Jurkat, Clone E6-1 (cell line): Measurements from ENCODE around the gene FADS6.
"Not testable (repeated sequence)": the region's sequence is repeated elsewhere in the genome, so short reads cannot be mapped to it uniquely, and the experiment has no call there.

Source experiments
- DNase-seq: peaks from one replicate; pipeline ENCODE4 v3.0.0-alpha.2; 2011; ENCODE audit warnings: low read depth, low spot score
- H3K4me3 ChIP-seq: 2 replicates; pipeline ENCODE4 v1.5.1; 2011; ENCODE audit warnings: mild to moderate bottlenecking, low read length, control low read depth, moderate library complexity

Gene FADS6

GRCh38 chr17:74921769-74922168 lies 28.3 kb upstream of the FADS6 start:
- H3K4me3 ChIP-seq = no peak overlapping the region
- no peak for DNase-seq

- no peak overlapping the region for H3K4me3 ChIP-seq
- DNase-seq = no peak
Observed at GRCh38 chr17:74921026-74921681, 27.7 kb upstream of the FADS6 start.

- DNase-seq = no peak
Observed at GRCh38 chr17:74920642-74921025, 27.2 kb upstream of the FADS6 start.

GRCh38 chr17:74920306-74920620 lies 26.8 kb upstream of the FADS6 start:
- H3K4me3 ChIP-seq = no peak overlapping the region
- no peak for DNase-seq

More at GRCh38 chr17:74920642-74921025, 27.2 kb upstream of the FADS6 start:
- no peak overlapping the region for H3K4me3 ChIP-seq

- no peak overlapping the region for H3K4me3 ChIP-seq
- no peak for DNase-seq
Observed at GRCh38 chr17:74919440-74920305, 26.2 kb upstream of the FADS6 start.

- no peak for DNase-seq
- no peak overlapping the region for H3K4me3 ChIP-seq
Observed at GRCh38 chr17:74918906-74919305, 25.5 kb upstream of the FADS6 start.

GRCh38 chr17:74917430-74917829 lies 24.0 kb upstream of the FADS6 start:
- no peak overlapping the region for H3K4me3 ChIP-seq
- no peak for DNase-seq

- no peak overlapping the region for H3K4me3 ChIP-seq
- no peak for DNase-seq
Observed at GRCh38 chr17:74916851-74917199, 23.4 kb upstream of the FADS6 start.

- DNase-seq = no peak
- no peak overlapping the region for H3K4me3 ChIP-seq
Observed at GRCh38 chr17:74916136-74916850, 22.9 kb upstream of the FADS6 start.

GRCh38 chr17:74911423-74911822 lies 18.0 kb upstream of the FADS6 start:
- H3K4me3 ChIP-seq, DNase-seq: not testable (repeated sequence)

GRCh38 chr17:74909097-74909496 lies 15.7 kb upstream of the FADS6 start:
- not testable (repeated sequence) for H3K4me3 ChIP-seq, DNase-seq

GRCh38 chr17:74907012-74907411 lies 13.6 kb upstream of the FADS6 start:
- no peak for DNase-seq
- H3K4me3 ChIP-seq = no peak overlapping the region

- H3K4me3 ChIP-seq = not testable (repeated sequence)
- peak; percentile 19 for DNase-seq
Observed at GRCh38 chr17:74906214-74906793, 12.9 kb upstream of the FADS6 start.

GRCh38 chr17:74904687-74905409 lies 11.4 kb upstream of the FADS6 start:
- DNase-seq = no peak
- no peak overlapping the region for H3K4me3 ChIP-seq

- no peak overlapping the region for H3K4me3 ChIP-seq
- no peak for DNase-seq
Observed at GRCh38 chr17:74903671-74904070, 10.2 kb upstream of the FADS6 start.

GRCh38 chr17:74903034-74903433 lies 9.6 kb upstream of the FADS6 start:
- no peak for DNase-seq
- H3K4me3 ChIP-seq = no peak overlapping the region

GRCh38 chr17:74901353-74902135 lies 8.1 kb upstream of the FADS6 start:
- H3K4me3 ChIP-seq = no peak overlapping the region
- no peak for DNase-seq

- DNase-seq = no peak
- no peak overlapping the region for H3K4me3 ChIP-seq
Observed at GRCh38 chr17:74900208-74900607, 6.8 kb upstream of the FADS6 start.
